Chondrocyte (in vitro differentiated cells): Measurements from ENCODE around the gene CABLES1. TPM values are rescaled to one million over a fixed set of nuclear protein-coding genes. Genes with fewer than 3 reads are reported as not detected.

Experiments used
- DNase-seq: peaks from one replicate; pipeline ENCODE4 v3.0.0; 2021; ENCODE audit warnings: mixed read lengths, low spot score
- H3K27ac Mint-ChIP-seq: one replicate; pipeline ENCODE4 v1.8.0; 2021; ENCODE audit warnings: mild to moderate bottlenecking, moderate library complexity, mixed read lengths; ENCODE audit not compliant: unreplicated experiment
- H3K27me3 Mint-ChIP-seq: 2 replicates; pipeline ENCODE4 v1.8.0; 2021; ENCODE audit warnings: low read depth, mixed read lengths
- H3K36me3 Mint-ChIP-seq: 2 replicates; pipeline ENCODE4 v1.8.0; 2021; ENCODE audit warnings: low read depth, mixed read lengths
- H3K4me1 Mint-ChIP-seq: 2 replicates; pipeline ENCODE4 v1.8.0; 2021; ENCODE audit warnings: low read depth, mild to moderate bottlenecking, mixed read lengths
- H3K4me3 Mint-ChIP-seq: one replicate; pipeline ENCODE4 v1.8.0; 2021; ENCODE audit warnings: mild to moderate bottlenecking, moderate library complexity, mixed read lengths; ENCODE audit not compliant: unreplicated experiment
- H3K9me3 Mint-ChIP-seq: 2 replicates; pipeline ENCODE4 v1.8.0; 2021; ENCODE audit warnings: low read depth, mixed read lengths
- total RNA-seq: library from RNA; stranded (reverse); gene quantifications from 3 replicates; pipeline ENCODE4 v1.2.1, GENCODE V29; 2021
- TF ChIP-seq, protein P1 (sequence below): fragments of 200-600 bp; sonication (generic); IDR thresholded peaks from 2 replicates; pipeline ENCODE4 v1.5.0; 2021; ENCODE audit warnings: antibody characterized with exemption, mild to moderate bottlenecking, moderate library complexity

Gene CABLES1
- total RNA-seq, 1 donor from 2014 or later, result 29.3 TPM

DNA sequence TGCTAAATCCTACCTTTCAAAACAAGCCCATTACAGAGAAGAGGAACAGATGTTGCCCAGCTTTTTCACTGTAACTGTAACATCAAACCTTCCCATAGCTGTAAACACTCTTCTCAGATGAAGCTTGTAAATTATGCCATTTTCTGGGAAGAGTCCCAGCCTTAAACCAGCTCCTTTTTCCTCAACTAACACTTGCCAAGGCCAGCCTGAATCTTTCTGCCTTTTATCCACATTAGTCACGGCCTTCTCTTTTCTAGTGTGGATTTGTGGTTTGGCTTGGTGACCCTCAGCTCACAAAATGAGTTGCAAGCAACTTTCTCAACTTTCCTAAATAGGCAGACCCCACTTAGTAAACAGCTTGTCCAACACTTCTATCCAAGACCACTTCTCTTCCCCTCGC is 90.2 kb downstream of the CABLES1 start:
- peak overlapping the region; percentile 87 for H3K27ac Mint-ChIP-seq
- no peaks in the 10 kb centered on the region for H3K27me3 Mint-ChIP-seq
- no peak for DNase-seq
- TF ChIP-seq, protein P1, sequence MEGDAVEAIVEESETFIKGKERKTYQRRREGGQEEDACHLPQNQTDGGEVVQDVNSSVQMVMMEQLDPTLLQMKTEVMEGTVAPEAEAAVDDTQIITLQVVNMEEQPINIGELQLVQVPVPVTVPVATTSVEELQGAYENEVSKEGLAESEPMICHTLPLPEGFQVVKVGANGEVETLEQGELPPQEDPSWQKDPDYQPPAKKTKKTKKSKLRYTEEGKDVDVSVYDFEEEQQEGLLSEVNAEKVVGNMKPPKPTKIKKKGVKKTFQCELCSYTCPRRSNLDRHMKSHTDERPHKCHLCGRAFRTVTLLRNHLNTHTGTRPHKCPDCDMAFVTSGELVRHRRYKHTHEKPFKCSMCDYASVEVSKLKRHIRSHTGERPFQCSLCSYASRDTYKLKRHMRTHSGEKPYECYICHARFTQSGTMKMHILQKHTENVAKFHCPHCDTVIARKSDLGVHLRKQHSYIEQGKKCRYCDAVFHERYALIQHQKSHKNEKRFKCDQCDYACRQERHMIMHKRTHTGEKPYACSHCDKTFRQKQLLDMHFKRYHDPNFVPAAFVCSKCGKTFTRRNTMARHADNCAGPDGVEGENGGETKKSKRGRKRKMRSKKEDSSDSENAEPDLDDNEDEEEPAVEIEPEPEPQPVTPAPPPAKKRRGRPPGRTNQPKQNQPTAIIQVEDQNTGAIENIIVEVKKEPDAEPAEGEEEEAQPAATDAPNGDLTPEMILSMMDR, result no peak
- H3K36me3 Mint-ChIP-seq, result peaks cover 5% of the 10 kb centered on the region
- H3K9me3 Mint-ChIP-seq, result no peaks in the 10 kb centered on the region
- peaks cover 55% of the 10 kb centered on the region for H3K4me1 Mint-ChIP-seq
- H3K4me3 Mint-ChIP-seq, result no peak overlapping the region

DNA sequence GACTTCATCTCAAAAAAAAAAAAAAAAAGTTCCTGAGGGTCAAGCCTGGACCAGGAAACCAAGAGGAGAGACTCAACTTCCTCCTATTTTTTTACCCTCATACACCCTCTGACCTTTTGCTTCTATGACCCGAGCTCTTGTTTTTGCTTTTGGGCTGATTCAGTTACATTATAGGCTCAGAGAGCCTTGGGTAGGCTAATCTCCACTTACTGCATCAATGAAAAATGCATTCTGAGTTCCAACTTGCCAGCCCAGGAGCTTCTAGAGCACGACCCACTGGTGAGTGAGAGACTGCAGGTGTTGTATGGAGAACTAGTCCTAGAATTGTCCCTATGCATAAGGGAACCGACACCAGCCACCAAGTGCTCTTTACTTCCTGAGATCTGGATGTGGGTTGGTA is 91.1 kb downstream of the CABLES1 start:
- no peak for DNase-seq
- H3K4me3 Mint-ChIP-seq, result no peak overlapping the region
- H3K27ac Mint-ChIP-seq, result peak overlapping the region; percentile 89
- H3K9me3 Mint-ChIP-seq, result no peaks in the 10 kb centered on the region
- H3K4me1 Mint-ChIP-seq, result peaks cover 63% of the 10 kb centered on the region
- TF ChIP-seq, protein P1, result no peak
- H3K36me3 Mint-ChIP-seq, result peaks cover 4% of the 10 kb centered on the region
- H3K27me3 Mint-ChIP-seq, result no peaks in the 10 kb centered on the region

DNA sequence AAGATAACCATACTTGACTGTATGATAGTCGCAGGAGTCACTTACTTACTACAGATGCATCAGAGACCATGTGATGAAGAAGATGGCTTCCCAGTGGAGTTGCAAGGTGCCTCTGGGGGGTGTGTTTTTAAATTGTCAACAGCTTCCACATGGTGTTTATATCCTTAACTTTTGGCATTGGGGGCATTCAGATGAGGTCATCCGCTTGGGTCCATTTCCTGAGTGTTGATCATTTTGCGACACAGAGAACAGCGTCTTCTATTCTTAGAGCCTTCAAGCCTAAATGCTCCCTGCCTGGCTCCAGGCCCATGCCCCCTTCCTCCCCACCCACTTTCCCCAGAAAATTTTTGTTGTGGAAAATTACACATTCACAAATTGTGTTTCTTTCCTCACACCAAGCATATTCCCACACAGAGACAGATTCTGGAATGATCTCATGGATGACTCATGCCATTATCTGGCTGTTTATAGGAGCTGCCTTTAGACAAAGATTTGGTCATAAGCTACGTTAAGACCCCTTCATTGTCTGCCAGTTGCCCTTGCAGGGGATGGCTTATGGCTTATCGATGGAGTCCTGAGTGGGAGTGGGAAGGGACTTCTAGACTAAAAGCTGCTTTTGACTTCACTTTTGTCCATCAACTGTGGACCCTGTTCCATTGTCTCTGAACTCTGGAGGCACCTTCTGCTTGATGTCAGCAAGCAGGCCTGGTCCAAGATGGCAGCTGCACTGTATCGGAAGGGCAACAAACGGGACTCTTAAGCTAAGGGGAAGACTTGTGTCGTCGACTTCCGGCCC is 91.8 kb downstream of the CABLES1 start:
- DNase-seq, result no peak
- no peaks in the 10 kb centered on the region for H3K27me3 Mint-ChIP-seq
- H3K4me3 Mint-ChIP-seq, result no peak overlapping the region
- no peaks in the 10 kb centered on the region for H3K9me3 Mint-ChIP-seq
- peaks cover 4% of the 10 kb centered on the region for H3K36me3 Mint-ChIP-seq
- TF ChIP-seq, protein P1, result no peak
- H3K4me1 Mint-ChIP-seq, result peaks cover 69% of the 10 kb centered on the region
- H3K27ac Mint-ChIP-seq, result peak overlapping the region; percentile 89

DNA sequence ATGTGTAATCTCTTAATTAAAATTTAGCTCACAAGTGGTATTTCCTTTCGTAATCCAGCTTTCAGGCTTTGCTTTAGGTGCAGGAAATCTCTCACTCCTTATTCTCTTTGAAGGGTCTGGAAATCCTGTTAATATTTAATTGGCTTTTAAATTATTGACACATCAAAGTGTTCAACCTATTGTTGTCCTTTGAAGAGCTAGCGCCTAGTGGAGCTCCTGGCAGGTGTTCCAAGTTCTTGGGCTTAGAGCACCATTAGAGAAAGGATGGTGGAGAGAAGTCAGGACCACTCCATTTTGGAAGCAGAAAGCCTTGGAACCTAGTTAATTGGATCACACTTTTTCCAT is 92.4 kb downstream of the CABLES1 start:
- no peaks in the 10 kb centered on the region for H3K27me3 Mint-ChIP-seq
- peaks cover 6% of the 10 kb centered on the region for H3K36me3 Mint-ChIP-seq
- no peak overlapping the region for H3K4me3 Mint-ChIP-seq
- TF ChIP-seq, protein P1, result no peak
- H3K9me3 Mint-ChIP-seq, result no peaks in the 10 kb centered on the region
- DNase-seq, result no peak
- peak overlapping the region; percentile 89 for H3K27ac Mint-ChIP-seq
- H3K4me1 Mint-ChIP-seq, result peaks cover 73% of the 10 kb centered on the region

DNA sequence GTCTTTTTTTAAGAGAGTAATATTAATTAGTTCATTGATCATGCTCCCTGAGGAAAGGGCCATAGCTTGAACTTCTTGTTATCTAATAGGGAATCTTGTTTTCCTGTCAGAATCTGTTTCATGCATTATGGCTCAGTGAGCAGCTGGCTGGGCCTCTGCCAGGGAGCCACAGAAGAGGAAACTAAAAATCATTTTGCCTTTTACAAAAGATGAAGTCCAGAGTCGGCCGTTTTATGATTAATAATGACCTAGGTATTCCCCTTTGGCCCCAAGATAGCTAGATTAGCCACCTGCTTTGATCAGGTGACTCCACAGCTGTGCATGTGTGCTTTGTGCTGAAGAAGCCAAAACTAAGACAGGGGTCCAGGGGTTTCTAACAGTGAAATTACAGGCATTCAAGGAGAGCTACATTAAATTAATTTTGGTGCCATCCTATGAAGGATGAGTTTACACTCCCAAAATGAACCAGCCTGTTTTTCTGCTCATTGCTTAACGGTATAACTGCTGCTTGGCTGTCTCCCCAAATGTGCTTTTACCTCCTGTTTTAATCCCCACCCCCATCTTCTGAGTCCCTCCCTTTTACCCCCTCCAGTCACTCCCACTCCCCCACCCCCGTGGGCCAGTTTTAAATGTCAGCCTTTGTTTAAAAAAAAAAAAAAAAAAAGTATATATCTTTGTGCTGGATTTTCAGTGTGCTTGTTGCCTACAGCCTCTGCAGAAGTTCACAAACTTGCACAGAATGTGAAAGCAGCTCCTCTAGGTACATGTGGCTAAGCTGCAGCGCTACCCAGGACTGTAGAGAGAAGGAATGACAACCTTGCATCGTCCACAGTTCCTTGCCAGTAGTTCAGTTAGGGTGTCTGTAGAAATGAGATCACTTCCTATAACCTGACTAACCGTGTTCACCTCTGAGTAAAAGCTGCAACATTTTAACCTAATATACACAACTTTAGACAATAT is 93.1 kb downstream of the CABLES1 start:
- Mint-ChIP-seq H3K9me3 (no peaks in the 10 kb centered on the region), H3K4me3 (peak overlapping the region; percentile 16), H3K4me1 (peaks cover 73% of the 10 kb centered on the region), H3K27me3 (no peaks in the 10 kb centered on the region), H3K36me3 (peaks cover 7% of the 10 kb centered on the region), H3K27ac (peak overlapping the region; percentile 89)
- TF ChIP-seq, protein P1, result no peak
- DNase-seq, result no peak
